HG03558 (cell line): ENCODE measurements around the gene C1QTNF7.
A peak's percentile ranks its signal among the peaks of the same experiment; 100 is the strongest.

ENCODE experiments used
- ATAC-seq: cut with Tn5 transposase; IDR thresholded peaks from one replicate; pipeline ENCODE4 v1.9.1; 2021; ENCODE audit warnings: moderate number of reproducible peaks; ENCODE audit not compliant: unreplicated experiment; ENCODE audit errors: extremely low read depth

Gene C1QTNF7

DNA sequence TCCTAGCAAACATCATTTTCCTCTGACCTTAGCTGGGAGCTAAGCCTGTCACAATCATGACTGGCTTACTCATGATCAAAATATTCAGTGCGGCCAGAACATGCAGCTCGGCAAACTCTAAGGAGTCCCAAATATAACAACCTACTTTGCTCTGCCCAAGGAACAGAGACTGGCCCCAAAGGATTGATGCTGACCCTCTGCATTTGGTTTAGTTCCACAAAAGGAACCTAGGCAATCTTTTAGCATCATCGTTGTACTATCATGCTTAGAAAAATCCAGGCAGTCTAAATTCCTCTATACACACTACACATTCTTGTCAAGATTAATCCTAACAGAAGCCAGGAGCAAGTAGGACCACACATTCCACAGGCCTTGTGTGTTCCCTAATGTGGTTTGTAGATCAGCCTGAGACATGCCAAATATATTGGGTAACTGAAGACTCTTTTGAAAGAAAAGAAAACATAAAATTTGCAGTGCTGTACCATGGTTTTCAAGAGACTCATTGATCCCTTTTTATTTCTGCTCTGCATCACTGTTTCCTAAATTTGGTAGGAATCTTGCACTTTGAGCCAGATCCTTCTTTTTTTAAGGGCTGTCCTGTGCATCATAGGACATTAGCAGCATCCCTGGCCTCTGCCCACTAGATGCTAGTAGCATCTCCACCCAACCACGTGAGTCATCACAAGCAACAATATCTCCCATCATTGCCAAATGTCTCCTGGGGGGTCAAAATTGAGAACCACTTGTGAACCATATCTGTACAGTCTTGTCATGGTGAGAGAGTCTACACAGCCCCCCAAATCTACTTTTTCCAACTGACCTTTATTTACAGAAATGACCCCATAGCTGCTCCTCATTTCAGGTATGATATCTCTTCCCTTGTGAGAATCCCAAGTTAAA lies 24.3 kb downstream of the C1QTNF7 start:
- no peak for ATAC-seq

DNA sequence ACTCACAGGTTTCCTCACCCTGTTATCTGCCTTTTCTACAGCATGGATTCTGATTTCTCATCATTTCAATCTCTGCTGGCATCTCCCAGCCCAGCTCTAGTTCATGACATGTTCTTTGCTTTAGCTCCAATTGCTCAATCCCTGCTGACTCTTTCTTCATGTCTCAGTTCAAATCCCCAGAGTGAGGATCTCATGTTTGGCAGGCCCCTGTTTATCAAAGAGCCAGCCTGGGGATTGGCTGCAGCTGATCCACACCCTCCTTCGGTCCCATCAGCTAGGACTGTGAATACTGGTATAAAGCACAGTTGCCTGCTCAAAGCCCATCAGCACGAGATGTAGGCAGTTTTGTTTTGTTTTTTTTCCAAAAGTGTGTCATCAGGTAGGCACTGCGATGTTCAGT lies 27.5 kb downstream of the C1QTNF7 start:
- ATAC-seq: no peak

DNA sequence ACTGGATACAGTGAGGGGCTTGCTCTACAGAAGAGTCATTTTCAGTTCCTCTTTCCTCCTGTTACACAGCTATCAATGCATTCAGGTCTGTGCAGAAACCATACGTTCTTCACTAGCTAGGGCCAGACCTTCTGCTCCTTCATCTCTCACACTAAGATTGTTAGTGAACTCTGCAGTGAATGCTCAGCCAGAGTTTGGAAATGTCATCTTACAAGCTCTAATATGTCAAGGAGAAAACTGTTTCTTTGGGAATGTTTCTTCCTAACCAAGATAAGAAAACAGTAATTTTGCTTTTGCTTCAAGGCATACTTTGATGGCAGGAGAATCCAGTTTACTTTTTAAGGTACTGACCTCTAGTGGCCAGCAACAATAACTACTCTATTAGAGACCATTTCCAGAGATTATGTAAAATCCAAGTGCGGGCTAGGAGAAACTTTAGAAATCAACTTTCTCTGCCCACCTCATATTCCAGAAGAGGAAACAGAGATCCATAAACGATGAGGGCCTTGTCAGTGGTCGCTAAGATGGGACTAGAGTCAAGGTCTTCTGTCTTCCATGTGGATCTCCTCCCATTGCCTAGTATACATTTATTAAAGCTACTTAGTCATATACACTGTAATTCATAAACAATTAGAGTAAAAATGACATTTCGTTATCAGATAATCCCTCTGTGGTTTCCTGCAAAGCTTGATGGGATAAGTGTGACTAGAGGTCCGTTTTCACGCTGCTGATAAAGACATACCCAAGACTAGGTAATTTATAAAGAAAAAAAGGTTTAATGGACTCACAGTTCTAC lies 29.8 kb downstream of the C1QTNF7 start:
- peak; percentile 93 for ATAC-seq

DNA sequence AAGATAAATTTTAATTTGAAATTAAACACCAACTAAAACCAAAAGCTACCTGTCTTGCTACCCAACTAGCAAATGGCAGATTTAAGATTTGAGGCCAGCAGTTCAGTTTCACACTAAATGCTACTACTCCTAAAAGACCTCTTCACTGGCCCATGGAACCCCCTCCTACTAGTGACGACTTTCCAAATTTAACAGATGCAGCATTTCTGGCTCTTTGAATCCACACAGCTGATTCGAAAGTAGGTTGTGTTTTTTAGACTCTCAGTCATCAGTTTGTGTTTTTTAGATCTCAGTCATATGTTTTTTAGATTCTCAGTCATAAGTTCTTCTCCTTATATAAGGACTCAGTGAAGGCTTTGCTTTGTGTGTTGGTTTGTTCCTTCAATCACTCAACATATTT lies 30.8 kb downstream of the C1QTNF7 start:
- no peak for ATAC-seq

DNA sequence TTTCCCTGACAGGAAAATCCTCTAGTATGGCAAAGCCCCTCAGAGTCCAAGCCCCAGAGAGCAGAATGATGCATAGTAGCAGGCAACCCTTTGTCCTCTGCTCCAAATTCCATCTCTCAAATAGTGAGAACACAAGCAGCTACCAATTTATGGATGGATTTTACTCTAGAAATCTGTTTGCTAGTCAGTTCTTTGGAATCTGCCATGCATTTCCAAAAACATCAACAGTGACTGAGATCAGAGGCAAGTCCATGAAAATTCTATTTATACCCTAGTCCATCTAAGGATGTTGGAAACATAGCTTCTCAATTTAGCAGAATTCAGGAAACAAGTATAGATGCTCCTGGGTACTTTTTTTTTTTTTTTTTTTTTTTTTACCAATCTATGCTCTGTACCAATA lies 31.9 kb downstream of the C1QTNF7 start:
- ATAC-seq: no peak

DNA sequence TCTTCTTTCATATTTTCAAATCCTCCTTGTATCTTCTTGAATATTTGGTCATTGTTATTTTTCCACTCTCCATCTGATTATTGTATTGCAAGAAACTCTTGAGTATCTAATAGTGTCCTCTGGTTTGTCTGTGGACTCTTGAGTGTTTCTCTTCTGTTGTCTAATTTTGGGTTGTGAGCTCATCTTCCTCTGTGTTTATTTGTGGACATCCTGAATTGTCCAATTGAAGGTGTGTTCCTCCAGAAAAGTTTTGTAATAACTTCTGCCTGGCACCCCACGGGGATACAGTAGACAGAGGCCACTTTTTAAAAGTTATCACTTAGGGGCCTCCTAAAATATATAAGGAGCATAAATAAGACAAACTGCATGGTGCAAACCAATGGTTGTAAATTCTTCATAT lies 38.8 kb downstream of the C1QTNF7 start:
- ATAC-seq: no peak

DNA sequence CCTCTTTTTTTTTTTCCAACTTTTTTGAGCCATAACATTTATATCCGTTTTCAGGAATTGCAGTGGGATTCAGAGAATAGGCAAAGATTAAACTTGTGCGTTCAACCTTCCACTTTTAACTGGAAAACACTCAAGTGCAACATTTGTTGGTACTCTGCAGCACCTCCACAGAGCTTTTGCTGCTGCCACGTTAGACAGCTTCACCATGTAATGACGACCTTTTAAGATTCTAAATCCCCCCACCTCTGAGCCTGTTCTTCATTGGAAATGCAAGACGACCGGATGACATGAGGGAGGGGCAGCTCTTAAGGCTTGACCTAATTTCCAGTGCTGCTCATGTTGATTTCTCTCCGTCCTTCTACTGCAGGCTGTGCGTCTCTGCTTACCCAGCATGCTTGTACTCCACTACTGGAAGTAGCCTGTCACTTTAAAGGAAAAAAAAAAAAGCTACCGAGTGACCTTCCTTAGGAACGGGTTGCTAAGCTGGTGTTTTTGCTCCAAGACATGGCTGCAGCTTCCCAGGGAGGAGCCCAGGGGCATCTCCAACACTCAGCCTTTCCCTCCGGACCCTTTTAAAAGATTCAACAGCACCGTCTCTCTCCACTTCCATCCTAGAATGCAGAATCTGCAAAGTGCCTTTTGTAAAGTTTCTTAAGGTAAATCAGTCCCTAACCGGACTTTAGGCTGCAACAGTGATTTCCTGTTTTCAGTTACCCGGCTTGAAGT lies 41.7 kb downstream of the C1QTNF7 start, which contains the start of gene CC2D2A:
Gene CC2D2A (plus strand): TSS at position 481 of the 726 bp plus-strand sequence. CDS start 6,051 bp downstream, outside the sequence.
- ATAC-seq: no peak

DNA sequence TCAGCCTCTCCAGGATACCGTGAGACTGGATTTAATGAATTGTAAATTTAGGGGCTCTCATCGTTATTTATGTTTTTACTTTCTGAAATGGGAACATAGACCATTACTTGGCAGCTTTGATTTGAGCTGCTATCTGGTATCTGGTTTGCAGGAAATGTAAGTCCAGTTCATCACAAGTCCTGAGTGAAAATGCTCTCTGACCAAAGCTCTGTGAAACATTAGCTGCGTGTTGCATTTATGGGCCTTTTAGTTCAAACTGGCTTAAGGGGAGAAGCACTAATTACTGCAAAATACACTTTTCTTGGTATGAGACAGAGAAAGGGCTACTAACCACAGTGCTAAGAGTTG lies 42.3 kb downstream of the C1QTNF7 start:
- no peak for ATAC-seq

DNA sequence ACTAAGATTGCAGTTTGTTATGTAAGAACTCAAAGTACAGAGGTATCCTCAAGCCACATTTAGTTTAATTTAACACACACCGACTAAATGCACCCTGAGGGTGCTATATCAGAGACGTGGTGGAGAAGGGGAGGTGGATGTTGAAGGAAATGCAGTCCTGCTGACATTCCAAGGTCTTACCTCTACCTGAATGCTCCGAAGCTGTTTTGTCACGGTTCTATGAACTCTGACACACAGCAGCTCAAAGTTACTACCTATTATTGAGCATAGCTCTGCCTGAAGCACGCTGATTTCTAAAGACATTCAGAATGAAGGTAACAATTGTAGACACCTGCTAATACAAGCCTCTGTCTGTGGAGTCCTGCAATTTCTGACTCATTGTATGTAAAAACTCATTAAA lies 48.6 kb downstream of the C1QTNF7 start:
- no peak for ATAC-seq

DNA sequence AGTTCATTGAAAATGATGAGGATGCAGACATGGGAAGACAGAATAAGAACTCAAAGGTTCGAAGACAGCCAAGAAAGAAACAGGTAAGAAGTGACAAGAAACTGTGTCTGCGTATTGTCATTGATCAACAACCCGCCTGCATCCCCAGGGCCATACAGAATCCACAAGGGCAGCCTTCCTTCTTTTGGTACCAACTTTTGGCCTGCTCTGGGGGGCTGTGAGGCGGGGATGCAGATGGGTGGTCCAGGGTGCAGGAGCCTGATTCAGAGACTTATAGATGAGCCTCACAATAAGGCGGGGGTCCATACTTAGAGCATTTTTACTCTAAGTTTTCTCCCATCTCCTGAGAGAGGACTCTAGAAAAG lies 50.9 kb downstream of the C1QTNF7 start:
- no peak for ATAC-seq

DNA sequence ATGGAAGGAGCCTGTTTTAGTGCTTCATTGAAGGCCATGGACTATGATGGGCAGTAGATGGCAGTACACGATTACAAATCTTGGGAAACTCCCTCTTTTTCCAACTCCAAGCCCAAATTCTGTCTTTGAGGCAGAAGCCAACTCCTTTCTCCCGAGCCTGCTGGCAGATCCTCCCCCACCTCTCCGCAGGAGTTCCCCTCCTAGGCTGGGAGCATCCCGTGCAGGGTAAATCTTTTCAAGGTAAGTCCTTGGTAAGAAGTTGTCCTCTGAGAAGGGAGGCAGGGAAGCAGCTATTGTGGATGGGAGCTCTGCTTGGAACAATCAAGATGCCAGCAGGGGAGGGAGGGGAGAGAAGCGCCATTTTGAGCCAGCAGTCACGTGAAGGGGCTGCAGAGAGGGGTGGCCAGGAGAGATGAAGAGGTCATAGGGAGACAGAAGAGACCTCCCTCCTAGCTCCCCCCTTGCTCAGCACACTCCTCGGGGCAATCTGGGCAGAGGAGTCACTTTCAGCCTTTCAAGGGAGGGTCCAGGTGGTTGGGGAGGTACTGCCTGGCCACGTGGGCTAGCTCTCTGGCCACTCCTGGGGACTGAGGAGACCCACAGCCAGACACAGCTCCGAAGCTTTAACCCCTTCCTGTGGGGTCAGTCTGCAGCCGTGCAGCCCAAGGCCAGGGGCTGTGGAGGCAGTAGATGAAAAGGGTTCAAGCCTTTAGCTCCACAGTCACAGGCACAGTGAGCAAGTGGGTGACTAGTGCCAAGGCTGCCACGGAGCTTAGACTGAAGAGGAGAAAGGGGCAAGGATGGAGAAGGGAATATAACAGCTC lies 51.5 kb downstream of the C1QTNF7 start:
- ATAC-seq: no peak

DNA sequence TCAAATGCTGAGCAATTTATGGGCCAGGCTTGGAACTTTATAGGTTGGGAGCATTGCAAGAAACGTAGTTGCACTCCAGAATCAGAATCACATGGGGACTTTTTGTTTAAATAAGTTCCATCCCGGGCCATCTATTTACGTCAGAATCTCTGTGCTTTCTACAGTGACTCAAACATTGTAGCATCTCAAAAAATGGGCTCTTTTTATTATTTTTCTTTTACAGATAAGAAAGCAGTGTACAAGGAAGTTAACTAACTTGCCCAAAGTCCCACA lies 52.0 kb downstream of the C1QTNF7 start:
- no peak for ATAC-seq

DNA sequence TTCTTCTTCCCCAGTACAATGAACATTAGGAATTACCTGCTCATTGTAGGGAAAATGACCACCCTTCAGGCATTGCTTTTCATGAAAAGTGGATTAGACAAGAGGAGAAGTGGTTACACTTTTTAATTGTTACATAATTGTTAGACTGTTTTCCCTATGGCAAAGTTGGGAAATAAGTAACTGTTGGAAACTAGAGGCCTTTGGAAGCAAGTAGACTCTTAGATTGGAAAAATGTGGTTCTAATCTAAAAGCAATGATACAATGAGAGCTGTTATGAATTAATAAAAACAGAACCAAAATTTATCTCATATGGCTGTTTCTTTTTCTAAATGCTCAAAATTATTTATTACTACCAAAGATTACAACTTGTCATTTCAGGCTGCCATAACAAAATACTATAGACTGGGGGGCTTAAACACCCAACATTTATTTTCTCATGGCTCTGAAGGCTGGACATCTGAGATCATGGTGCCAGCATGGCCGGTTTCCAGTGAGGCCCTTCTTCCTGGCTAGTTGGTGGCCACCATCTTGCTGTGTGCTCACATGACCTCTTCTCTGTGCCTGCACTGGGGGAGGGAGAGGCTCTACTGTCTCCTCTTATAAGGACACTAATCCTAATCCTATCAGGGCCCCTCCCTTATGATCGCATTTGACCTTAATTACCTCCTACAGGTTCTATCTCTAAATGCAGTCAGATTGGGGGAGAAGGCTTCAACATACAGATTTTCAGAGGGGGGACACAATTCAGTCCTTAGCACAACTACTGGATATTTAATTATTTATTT lies 54.3 kb downstream of the C1QTNF7 start:
- ATAC-seq: no peak

DNA sequence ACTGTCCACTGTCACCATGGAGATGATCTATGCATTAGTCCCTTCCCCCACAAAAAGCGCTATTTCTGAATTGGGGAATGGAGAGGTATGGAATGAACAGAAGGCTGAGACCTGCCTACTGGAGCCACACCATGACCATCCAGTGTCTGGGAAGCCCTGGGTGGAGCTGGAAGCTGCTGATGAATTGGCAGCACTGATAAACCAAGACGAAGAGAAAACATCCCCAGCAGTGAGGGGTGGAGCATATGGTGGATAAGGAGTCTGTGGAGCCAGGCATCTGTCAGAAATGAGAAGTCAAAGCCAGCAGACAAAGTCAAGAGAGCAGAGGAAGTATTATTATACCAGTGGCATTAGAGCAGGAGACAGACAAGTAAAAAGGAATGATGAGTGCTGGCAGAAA lies 55.0 kb downstream of the C1QTNF7 start:
- ATAC-seq: no peak

DNA sequence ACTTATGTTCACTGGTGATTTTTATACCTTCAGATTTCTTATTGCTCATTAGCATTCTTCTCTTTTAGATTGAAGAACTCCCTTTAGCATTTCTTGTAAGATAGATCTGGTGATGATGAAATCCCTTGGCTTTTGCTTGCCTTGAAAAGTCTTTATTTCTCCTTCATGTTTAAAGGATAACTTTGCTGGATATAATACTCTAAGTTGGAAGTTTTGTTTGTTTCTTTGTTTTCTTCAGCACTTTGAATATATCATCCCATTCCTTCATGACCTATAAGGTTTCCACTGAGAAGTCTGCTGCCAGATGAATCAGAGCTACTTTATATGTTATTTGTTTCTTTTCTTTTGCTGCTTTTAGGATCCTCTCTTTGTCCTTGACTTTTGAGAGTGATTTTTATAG lies 60.3 kb downstream of the C1QTNF7 start:
- ATAC-seq: no peak

DNA sequence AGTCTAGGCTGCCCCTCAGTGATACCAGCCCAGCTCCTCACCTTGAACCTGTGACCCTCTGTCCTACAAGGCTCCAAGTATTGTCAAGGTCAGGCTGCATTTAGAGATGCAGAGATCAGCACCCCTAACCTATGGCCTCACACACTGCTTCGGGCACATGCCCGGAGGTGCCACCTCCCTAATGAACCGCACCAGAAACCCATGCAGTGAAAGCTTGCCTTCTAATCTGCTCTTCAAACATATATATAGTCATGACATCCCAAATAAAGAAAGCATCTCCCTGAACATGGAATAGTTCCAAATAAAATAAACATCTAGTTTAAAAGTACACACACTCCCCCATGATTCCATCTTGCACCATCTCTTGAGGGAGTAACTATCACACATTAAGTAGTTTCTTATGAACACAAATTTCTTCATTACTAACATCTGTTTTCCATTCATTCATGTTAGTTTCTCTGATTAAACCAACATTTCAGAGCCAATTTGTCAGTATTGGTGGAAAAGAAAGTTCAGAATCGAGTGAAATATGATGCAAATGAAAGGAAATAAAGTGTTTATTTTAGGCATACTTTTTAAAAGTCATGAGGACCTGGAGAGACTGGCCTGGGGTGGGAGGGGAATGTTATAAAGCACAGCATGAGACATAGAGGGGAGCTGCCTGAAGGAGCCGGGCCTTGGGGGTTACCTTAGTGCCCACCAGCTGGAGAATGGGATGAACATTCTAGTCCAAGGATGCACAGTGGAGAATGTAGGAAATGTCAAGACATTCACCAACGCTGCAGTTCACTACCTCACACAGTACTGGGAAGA lies 61.0 kb downstream of the C1QTNF7 start:
- no peak for ATAC-seq

DNA sequence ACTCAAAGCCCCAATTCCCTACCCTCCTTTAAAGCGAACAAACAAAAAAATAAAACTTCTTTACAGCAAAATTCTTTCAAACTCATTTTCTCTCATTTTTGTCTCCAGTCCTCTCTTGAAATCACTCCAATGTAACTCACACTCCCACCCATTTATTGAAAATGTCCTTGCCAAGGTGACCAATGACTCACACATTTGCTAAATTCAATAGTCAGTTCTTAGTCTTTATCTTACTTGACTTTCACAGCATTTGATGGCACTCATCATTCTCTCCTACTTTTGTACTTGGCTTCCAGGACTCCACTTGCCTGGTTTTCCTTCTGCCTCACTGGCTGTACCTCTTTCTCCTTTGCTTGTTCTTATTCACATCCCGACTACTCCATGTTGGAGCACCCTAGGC lies 61.7 kb downstream of the C1QTNF7 start:
- ATAC-seq: no peak

DNA sequence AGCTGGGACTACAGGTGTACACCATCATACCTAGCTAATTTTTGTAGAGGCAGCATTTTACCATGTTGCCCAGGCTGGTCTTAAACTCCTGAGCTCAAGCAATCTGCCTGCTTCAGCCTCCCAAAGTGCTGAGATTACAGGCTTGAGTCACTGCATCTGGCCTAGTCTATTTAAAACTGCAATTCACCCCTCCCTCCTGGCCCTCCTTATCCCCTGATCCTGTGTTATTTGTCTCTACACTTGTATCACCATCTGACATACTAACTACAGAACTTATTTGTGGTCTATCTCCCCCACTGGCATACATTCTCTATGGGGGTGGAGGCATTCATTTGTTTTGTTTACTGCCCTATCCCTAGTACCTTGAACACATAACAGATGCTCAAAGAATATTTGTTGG lies 65.6 kb downstream of the C1QTNF7 start:
- ATAC-seq: no peak

DNA sequence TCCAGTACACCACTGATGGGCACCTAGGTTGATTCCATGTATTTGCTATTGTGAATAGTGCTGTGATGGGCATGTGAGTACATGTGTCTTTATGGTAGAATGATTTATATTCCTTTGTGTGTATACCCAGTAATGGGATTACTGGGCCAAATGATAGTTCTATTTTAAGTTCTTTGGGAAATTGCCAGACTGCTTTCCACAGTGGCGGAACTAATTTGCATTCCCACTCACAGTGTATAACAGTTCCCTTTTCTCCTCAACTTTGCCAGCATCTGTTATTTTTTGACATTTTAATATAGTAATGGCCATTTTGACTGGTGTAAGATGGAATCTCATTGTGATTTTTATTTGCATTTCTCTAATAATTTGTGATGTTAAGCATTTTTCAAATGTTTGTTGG lies 67.8 kb downstream of the C1QTNF7 start:
- no peak for ATAC-seq
